Fibroblast of skin of scalp (primary cell): ENCODE measurements around the gene ZNF407.

Source experiments
- DNase-seq: peaks from one replicate; pipeline ENCODE4 v3.0.0-alpha.2; 2013

The ZNF407 gene

GRCh38 chr18:75108579-75109318, 511.1 kb downstream of the ZNF407 start:
- no peak for DNase-seq

- no peak for DNase-seq
These were observed 511.6 kb downstream of the ZNF407 start for GRCh38 chr18:75109319-75109691.

- no peak for DNase-seq
These were observed 512.1 kb downstream of the ZNF407 start for GRCh38 chr18:75109819-75110218.

GRCh38 chr18:75110311-75110710, 512.6 kb downstream of the ZNF407 start:
- no peak for DNase-seq

GRCh38 chr18:75110846-75111415, 513.3 kb downstream of the ZNF407 start:
- DNase-seq: no peak

- DNase-seq: no peak
These were observed 514.1 kb downstream of the ZNF407 start for GRCh38 chr18:75111760-75112159.

GRCh38 chr18:75112186-75113096, 514.8 kb downstream of the ZNF407 start:
- DNase-seq: no peak

- DNase-seq: no peak
These were observed 515.8 kb downstream of the ZNF407 start for GRCh38 chr18:75113455-75113854.

- no peak for DNase-seq
These were observed 516.6 kb downstream of the ZNF407 start for GRCh38 chr18:75114231-75114764.
